Endothelial cell (in vitro differentiated cells): ENCODE measurements around the gene GDPD3. TPM values are rescaled to one million over a fixed set of nuclear protein-coding genes. Genes with fewer than 3 reads are reported as not detected.

ENCODE experiments used
- DNase-seq: peaks from one replicate; pipeline ENCODE4 v3.0.0; 2021; ENCODE audit warnings: low spot score
- H3K27ac Mint-ChIP-seq: one replicate; pipeline ENCODE4 v1.8.0; 2021; ENCODE audit warnings: mixed read lengths, inconsistent platforms; ENCODE audit not compliant: unreplicated experiment
- H3K27me3 Mint-ChIP-seq: one replicate; pipeline ENCODE4 v1.8.0; 2021; ENCODE audit warnings: mild to moderate bottlenecking, moderate library complexity, mixed read lengths, inconsistent platforms; ENCODE audit not compliant: unreplicated experiment
- H3K36me3 Mint-ChIP-seq: one replicate; pipeline ENCODE4 v1.8.0; 2021; ENCODE audit warnings: mild to moderate bottlenecking, low read depth, mixed read lengths, inconsistent platforms; ENCODE audit not compliant: unreplicated experiment
- H3K4me1 Mint-ChIP-seq: one replicate; pipeline ENCODE4 v1.8.0; 2021; ENCODE audit warnings: mild to moderate bottlenecking, mixed read lengths, inconsistent platforms; ENCODE audit not compliant: unreplicated experiment
- H3K4me3 Mint-ChIP-seq: one replicate; pipeline ENCODE4 v1.8.0; 2021; ENCODE audit warnings: mild to moderate bottlenecking, mixed read lengths, inconsistent platforms; ENCODE audit not compliant: unreplicated experiment
- H3K9me3 Mint-ChIP-seq: one replicate; pipeline ENCODE4 v1.8.0; 2021; ENCODE audit warnings: mixed read lengths, inconsistent platforms; ENCODE audit not compliant: unreplicated experiment
- CTCF ChIP-seq: fragments of 200-600 bp; sonication (generic); IDR thresholded peaks from one replicate; pipeline ENCODE4 v1.5.0; 2021; ENCODE audit warnings: antibody characterized with exemption; ENCODE audit not compliant: unreplicated experiment
- total RNA-seq: library from RNA; stranded (reverse); fragmentation: NEBNext Ultra II Directional; extraction: Animal tissue kit (Norgen Biotek cat#: 25700); gene quantifications from one replicate; pipeline ENCODE4 v1.2.1, GENCODE V29; 2021; ENCODE audit not compliant: unreplicated experiment

GDPD3 gene
- total RNA-seq, 1 donor from 2014 or later: 9.3 TPM

- H3K9me3 Mint-ChIP-seq: no peaks in the 10 kb centered on the region
- peak overlapping the region; percentile 70 for H3K4me3 Mint-ChIP-seq
- peak overlapping the region; percentile 58 for H3K27ac Mint-ChIP-seq
- peaks cover 39% of the 10 kb centered on the region for H3K36me3 Mint-ChIP-seq
- DNase-seq: no peak
- TF ChIP-seq CTCF: no peak
- peaks cover 22% of the 10 kb centered on the region for H3K27me3 Mint-ChIP-seq
- peaks cover 4% of the 10 kb centered on the region for H3K4me1 Mint-ChIP-seq
These were observed 29.1 kb downstream of the GDPD3 start for GRCh38 chr16:30084096-30084815.

GRCh38 chr16:30083216-30084055 is 29.9 kb downstream of the GDPD3 start:
- no peak for DNase-seq
- H3K4me1 Mint-ChIP-seq: peaks cover 5% of the 10 kb centered on the region
- peaks cover 41% of the 10 kb centered on the region for H3K36me3 Mint-ChIP-seq
- no peak for TF ChIP-seq CTCF
- no peaks in the 10 kb centered on the region for H3K9me3 Mint-ChIP-seq
- H3K27ac Mint-ChIP-seq: no peak overlapping the region
- peak overlapping the region; percentile 66 for H3K4me3 Mint-ChIP-seq
- peaks cover 21% of the 10 kb centered on the region for H3K27me3 Mint-ChIP-seq

GRCh38 chr16:30082545-30083090 is 30.7 kb downstream of the GDPD3 start:
- H3K27ac Mint-ChIP-seq: no peak overlapping the region
- peaks cover 13% of the 10 kb centered on the region for H3K4me1 Mint-ChIP-seq
- H3K4me3 Mint-ChIP-seq: peak overlapping the region; percentile 66
- peaks cover 47% of the 10 kb centered on the region for H3K36me3 Mint-ChIP-seq
- TF ChIP-seq CTCF: no peak
- no peak for DNase-seq
- H3K9me3 Mint-ChIP-seq: no peaks in the 10 kb centered on the region
- peaks cover 22% of the 10 kb centered on the region for H3K27me3 Mint-ChIP-seq

GRCh38 chr16:30079480-30079879 is 33.9 kb downstream of the GDPD3 start:
- no peak for TF ChIP-seq CTCF
- no peak overlapping the region for H3K27ac Mint-ChIP-seq
- H3K4me1 Mint-ChIP-seq: peaks cover 27% of the 10 kb centered on the region
- no peaks in the 10 kb centered on the region for H3K9me3 Mint-ChIP-seq
- peak overlapping the region; percentile 47 for H3K4me3 Mint-ChIP-seq
- DNase-seq: no peak
- peaks cover 50% of the 10 kb centered on the region for H3K36me3 Mint-ChIP-seq
- peaks cover 38% of the 10 kb centered on the region for H3K27me3 Mint-ChIP-seq
